ENCODE measurements around the gene LRP1B. TPM values are rescaled to one million over a fixed set of nuclear protein-coding genes. Genes with fewer than 3 reads are reported as not detected.

LRP1B gene
- polyA plus RNA-seq, 1 donor, result 3.7 TPM

- DNase-seq, result no peak
Observed at GRCh38 chr2:141506135-141506534, 624.7 kb downstream of the LRP1B start.

DNA sequence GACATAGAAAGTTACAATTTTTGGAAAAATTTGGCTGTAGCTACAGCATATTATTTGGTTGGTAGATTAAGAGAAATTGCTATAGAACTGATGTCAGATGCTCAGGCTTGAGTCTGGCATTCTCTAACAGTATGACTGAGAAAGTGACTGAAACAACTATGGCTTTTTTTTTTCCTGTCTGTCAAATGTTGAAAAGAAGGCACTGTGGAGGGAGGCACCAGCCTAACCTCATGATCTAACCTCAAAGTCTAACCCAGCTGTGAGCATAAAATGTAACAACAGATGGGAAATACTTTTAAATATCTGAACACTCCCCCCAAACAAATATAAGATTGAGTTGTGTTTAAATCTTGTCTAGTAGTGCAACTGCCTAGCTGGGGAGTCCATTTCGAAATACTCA, 629.1 kb downstream of the LRP1B start:
- no peak for DNase-seq

GRCh38 chr2:141499123-141499522, 631.7 kb downstream of the LRP1B start:
- DNase-seq, result no peak

GRCh38 chr2:141498561-141498960, 632.3 kb downstream of the LRP1B start:
- no peak for DNase-seq

- no peak for DNase-seq
Observed at GRCh38 chr2:141497272-141497671, 633.5 kb downstream of the LRP1B start.

- DNase-seq, result no peak
Observed at GRCh38 chr2:141496810-141497209, 634.0 kb downstream of the LRP1B start.

GRCh38 chr2:141493936-141494335, 636.9 kb downstream of the LRP1B start:
- DNase-seq, result no peak

DNA sequence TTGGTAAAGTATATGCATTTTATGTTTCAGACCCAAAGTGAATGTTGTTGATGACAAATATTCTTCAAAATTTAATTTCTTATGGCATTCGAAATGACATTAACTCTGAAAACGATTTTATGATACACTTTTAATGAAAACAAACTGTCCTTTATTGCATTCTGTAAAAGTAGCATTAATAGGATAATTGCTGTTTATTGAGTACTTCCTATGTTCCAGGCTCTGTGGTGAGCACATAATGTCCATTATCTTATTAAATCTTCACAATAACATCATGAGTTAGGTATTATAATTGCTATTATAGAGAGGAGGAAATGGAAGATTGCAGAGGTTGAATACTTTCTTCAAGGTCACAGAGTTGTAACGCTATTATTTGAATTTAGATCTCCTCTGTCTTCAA, 638.0 kb downstream of the LRP1B start:
- no peak for DNase-seq

DNA sequence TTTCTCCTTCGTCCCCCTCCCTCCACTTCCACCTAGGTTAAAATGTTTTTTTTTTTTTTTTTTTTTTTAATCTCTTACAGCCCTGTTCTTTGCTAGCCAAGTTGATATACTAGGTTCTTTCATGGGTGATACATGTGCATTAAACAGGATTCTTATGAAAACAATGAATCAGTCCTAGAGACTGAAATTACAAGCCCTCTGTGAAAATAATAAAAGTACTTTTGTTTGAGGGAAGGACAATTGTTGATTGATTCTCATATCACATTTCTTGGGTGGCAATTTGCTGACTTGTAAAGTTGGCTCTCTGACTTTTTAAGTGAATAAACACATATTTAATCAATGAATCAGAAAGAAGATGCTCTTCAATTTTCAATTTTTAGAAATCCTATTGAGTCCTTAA, 639.9 kb downstream of the LRP1B start:
- DNase-seq, result no peak

GRCh38 chr2:141482697-141483096, 648.1 kb downstream of the LRP1B start:
- DNase-seq, result no peak

DNA sequence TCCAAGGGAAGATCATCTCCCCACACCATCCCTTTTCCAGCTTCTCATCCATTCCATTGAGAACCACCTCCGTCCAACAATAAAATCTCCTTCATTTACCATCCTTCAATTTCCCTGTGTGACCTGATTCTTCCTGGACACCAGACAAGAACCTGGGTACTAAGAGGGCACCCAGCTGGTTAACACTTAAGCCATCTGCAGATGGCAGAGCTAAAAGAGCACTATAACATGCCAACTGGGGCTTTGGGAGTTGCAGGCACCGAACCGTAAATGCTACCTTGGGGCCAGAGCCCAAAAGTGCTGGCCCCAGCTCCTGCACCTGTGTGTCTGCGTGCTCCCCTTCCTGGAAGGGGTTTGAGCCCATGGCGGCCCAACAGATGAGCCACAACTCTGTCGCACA, 655.0 kb downstream of the LRP1B start:
- no peak for DNase-seq

- DNase-seq, result no peak
Observed at GRCh38 chr2:141468761-141469160, 662.1 kb downstream of the LRP1B start.

DNA sequence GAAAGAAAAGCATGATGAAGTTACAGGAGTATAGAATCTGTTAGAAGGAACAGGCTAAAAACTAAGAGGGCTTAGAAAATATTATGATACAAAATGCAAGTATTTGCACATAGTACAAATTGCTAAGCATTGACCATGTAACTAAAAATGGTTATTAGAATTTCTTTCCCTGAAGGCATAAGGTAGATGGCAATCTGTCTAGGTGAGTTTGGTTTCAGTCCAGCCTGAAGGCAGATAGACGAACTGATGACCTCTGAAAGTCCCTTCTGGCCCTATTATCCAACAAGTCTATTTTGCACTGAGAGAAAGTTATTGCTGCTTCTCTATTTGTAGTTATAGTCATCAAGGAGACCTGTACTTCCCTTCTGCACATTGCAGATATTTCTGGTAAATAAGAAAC, 663.5 kb downstream of the LRP1B start:
- DNase-seq, result no peak

- no peak for DNase-seq
Observed at GRCh38 chr2:141464995-141465394, 665.8 kb downstream of the LRP1B start.

DNA sequence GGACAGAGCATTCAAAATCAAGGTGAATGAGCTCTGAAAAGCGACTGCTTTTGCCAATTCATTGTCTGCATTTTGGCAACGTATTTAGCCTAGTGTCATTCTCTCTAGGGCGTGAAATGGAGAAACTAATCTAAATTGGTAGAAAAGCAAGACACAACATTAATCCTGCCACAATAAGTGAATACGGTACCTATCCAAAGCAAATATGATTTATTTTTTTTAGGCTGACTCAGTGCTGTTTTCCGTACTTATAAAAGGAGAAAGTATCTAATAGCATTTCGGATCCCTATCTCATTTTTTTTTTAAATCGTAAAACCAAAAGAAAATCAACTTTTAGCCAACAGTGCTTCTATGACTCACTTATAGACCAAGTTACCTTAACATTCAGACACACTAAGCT, 672.5 kb downstream of the LRP1B start:
- DNase-seq, result no peak

DNA sequence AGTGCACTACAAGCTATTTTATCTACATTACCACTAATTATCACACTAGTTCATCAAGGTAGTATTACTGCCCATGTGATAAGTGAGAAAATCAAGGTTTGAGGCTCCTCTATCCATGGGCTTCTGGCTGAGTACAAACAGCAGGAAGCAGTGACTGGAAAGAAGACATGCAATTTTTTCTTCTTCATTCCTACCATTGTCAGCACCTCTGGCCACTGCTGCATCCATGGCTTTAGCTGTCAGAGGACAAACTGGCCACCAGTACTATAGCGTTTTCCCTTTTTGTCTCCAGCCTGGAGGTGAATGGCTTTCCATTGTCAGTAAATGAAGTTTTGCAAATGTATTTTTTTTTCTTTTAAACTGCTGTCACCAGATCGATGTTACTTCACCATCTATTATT, 674.9 kb downstream of the LRP1B start:
- DNase-seq, result no peak

DNA sequence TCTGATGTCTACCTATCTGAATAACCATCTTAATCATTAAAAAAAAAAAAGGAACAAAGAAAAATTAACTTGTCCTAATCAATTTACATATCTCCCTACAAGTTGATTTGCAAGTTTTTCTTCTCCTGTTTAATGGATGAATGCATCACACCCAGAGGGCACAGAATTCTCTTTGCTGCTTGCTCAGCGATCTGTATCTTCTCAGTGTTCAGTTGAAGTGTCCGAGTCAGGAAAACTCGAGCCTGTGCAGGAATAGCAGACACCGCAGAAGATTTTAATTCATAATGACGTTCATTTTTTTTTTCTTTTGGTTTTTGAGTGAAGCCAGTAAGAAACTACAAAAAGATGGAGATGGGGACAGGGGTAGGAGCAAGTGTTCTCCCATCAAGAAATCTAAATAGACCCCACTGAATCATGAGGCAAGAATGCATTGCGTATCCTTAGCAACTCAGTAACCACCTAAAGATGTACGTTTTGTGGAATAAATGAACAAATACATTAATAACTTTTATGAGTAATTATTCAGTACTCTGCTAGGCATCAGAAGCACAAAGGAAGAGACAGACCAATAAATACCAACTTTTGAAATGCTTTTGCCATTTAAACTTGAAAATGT, 675.5 kb downstream of the LRP1B start:
- DNase-seq, result no peak

DNA sequence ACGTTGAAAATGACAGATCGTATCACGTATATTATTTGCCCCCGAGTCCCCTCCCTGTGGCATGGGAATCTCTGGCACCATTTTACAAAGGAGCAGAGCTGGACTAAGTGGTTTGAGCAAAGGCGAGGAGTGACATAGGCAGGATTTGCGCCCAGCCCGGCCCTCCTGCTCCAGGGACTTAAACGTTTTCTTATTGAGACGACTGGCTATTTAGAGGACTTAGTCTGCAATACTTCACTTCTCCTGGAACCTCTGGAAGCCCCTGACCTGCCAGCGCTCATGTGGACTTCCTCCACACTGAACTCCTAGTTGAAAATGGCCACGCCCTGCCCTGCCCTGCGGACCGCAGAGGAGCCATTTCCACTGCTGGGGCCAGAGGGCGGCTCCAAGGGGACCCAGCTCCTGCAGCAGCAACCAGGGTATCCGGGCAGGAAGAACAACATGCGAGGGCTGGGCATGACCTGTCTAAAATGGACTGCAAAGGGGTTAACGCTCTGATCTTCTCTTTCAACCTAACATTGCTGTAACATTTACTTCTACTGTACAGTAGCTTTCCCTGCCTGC, 690.7 kb downstream of the LRP1B start:
- no peak for DNase-seq

DNA sequence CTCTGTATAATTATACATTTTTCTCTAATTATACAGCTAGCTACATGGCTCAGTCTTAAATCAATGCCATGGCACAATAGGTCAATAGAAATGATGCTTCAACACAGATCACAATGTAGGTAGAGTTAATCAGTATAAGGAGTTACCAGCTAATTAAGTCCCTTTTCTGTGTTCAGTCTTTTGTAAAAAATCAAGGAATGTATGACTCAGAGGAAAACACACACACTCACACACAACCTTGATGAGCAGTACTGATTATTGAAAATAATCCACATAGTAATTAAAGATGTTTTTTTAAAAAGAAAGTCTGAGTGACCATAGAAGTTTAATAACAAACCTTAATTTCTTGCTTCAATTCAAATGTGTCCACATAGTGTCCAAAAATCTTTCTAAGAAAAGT, 691.3 kb downstream of the LRP1B start:
- no peak for DNase-seq

DNA sequence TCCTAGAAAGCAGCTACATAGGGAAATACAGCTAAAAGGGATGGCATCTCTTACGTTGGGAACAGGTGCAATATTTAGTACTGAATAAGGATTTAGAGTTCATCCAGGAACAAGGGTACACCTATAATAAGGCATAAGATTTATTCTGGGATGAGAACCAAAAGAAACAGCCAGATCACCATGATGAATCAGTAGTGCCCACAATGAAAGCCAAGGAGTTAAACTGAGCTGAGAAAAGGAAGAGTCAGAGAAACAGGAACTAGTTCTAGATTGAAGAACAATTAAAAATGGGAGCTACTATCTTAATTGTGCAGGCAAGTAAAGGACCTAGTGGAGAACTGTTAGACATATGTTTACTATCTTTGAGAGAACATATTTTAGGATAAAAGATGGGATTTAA, 692.3 kb downstream of the LRP1B start:
- no peak for DNase-seq

DNA sequence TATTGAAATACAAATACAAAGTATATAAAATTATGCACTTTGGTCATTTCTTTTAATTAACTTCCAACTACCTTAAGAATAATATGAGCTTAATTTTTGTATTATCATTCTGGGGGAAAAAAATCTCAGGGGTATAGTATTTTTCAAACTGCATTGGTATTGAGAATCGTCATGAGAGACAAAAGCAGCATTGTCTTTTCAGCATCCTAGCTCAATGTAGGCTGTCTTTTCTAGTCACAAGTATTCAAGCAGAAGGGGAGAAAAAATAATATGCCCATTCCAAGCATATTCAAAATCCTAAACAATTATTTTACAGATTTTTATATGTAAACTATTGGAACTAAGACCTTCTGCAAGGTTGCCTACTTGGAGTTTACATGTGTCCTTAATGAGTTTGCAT, 693.3 kb downstream of the LRP1B start:
- DNase-seq, result no peak

- no peak for DNase-seq
Observed at GRCh38 chr2:141423124-141423523, 707.7 kb downstream of the LRP1B start.

GRCh38 chr2:141417246-141417797, 713.5 kb downstream of the LRP1B start:
- no peak for DNase-seq

DNA sequence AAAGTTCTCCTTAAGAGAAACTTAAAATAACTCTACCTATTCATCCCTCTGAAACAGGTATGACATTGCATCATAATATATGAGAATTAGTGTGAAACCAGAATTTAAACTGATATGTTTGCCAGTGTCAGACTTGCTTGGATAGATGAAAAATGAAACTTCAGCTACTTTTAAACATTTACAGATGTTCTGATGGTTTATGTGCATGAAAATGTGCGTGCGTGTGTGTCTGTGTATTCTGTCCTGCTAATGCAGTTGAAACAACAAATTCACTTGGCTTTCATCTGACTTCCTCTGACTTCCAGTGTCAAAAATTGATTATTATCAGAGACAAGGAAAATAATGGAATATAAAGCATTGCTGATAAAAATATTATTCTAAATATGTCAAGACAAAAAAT, 719.4 kb downstream of the LRP1B start:
- DNase-seq, result no peak

GRCh38 chr2:141399270-141399669, 731.5 kb downstream of the LRP1B start:
- DNase-seq, result no peak

All from hindlimb muscle (tissue), 1 donor.